Stimulated activated CD4-positive, alpha-beta T cell treated with anti-CD3 and anti-CD28 coated beads, TNF-alpha, amount 100 ng/mL, for 1 hour (primary cell): Measurements from ENCODE around the gene DCTN4.
"Not testable (repeated sequence)": the region's sequence is repeated elsewhere in the genome, so short reads cannot be mapped to it uniquely, and the experiment has no call there.

Experiments
- DNase-seq, 3 donors: peaks; one replicate each; pipeline ENCODE4 v3.0.0-alpha.2; 2020; ENCODE audit warnings: low read depth in 3 of 3, low spot score in 1 of 3

Gene DCTN4

DNA sequence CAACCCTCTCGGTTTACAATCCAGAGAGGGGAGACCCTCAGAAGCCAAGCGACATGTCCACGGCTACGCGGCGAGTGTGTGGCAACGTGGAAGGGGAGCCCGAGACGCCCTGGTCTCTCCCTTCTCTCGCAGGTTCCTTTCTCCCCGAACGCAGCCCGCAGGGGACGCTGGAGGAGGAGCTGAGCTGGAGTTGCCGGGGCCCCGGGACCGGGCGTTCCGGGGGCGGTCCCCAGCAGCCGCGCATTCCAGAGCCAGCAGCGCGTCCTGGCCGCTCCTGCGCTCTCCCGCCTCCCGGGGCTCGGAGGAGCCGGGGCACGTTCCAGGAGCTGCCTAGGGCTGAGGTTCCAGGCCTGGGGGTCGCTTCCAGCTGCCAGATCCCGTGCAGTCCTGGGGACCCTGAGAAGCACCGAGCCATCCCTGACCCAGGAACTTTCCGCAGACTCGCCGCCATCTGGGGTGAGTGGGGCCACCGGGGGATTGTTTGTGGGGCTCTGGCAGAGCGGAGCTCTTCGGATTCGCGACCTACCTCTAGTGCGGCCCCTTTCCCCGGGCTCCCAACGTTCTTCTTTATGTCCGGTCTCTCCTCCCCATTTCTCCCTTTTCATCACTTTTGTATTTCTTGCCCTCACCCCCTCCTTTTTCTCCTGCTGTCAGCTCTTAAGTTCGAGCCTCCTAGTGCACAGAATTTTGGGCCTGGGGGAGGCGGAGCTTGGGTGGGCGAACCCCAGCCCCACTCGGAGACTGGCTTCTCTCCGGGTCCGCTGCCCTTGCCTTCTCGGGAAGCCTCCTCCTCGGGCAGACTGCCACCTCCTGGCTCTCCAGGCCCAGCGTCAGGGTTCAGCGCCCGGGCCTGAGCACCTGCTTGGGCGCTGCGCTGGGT, 19.9 kb upstream of the DCTN4 start, which contains the start of gene SMIM3:
TSS of gene SMIM3 (plus strand) at position 241 of the 880 bp plus-strand sequence. CDS start 16,684 bp downstream, outside the sequence.
- DNase-seq, result peak; percentile 24 to 53 (median 31)

DNA sequence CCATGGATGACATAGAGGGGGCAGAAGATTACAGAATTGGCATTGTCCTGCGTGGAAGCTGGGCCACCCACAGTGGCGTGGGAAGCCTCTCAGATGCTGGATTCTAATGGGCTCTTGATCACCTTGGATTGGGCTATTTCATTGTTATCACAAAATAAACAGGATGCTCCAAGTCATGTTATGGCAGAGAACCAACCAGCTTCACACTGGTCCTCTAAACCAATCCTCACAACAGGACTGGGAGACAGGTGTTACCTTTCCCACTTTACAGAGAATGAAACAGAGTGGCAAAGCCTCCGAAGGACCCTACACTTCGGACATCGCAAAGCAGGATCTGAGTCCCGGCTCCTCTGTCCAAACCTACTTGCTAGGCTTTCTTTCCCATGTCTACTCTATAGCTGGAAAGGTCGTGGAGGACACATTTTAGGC, 19.3 kb upstream of the DCTN4 start:
- no peak for DNase-seq

DNA sequence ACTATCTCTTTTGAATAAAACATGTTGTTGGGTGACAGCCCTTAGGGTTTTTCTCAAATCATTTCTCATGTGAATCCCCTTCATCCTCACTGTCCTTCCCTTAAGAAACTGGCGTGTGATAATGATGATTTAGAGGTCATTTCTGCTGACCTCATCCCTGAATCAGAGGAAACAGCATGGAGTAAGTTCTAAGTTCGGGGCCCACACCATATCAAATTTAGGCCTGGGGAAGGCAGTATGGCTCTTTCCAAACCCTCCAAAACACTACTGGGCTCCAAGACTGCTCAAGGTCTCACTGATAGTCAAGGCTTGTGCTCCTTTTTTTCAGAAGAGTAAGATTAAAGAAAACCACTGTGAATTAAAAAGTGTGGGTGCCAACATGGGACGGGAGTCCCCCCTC, 18.9 kb upstream of the DCTN4 start:
- DNase-seq, result no peak

DNA sequence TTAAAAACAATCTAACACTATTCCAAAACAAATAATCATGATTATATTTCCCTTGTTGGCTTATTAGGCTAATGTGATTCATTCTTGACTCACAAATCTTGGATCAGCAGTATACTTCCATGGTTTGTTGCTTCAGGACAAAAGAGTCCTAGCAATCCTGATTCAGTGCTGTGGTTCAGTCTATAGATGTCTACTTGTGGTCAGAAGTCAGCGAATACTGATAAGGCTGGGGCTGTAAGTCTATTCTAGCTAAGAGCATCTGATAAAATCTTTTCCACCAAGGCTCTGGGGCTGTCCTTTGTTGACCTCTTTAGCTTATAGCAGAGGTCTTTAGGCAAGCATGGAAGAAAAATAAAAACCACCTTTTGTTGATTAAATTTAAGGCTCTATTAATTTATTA, 15.3 kb upstream of the DCTN4 start:
- DNase-seq, result no peak

DNA sequence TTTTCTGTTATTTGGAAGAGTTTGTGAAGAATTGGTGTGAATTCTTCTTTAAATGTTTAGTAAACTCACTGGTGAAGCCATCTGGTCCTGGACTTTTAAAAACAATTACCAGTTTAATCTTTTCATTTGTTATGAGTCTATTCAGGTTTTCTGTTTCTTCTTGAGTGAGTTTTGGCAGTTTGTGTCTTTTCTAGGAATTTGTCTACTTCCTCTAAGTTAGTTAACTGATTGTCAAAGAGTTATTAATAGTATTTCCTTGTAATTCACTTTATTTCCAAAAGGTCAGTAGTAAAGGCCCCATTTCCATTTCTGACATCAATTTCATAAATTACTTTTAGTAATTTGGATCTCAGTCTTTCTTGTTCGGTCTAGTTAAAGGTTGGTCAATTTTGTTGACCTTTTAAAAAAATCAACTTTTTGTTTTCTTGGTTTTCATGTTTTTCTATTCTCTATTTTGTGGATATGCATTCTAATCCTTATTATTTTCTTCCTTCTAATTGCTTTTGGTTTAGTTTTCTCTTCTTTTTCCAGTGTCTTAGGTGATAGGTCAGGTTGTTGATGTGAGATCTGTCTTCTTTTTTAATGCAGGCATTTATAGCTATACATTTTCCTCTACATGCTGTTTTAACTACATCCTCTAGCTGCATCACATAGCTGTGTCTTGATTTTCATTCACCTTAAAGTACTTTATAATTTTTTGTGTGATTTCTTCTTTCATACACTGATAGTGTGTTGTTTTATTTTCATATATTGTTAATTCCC, 12.4 kb upstream of the DCTN4 start:
- no peak for DNase-seq

DNA sequence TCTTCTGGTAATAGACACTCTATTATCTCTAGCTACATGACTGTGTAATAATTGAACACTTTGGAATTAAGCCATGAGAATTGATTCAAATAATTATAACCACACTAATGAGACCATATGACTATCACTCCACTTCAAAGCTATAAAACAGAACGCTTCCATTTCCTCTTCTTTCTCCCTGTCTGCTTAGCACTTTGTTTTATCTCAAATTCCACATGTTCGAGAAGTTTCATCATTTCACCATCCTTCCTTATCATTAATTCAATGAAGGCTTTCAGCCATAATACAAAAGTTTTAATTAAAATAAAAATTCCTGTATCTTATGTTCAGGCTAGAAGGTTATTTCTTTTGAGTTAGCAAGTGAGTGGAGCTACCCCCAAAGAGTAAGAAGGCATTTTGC, 7.4 kb upstream of the DCTN4 start:
- no peak for DNase-seq

DNA sequence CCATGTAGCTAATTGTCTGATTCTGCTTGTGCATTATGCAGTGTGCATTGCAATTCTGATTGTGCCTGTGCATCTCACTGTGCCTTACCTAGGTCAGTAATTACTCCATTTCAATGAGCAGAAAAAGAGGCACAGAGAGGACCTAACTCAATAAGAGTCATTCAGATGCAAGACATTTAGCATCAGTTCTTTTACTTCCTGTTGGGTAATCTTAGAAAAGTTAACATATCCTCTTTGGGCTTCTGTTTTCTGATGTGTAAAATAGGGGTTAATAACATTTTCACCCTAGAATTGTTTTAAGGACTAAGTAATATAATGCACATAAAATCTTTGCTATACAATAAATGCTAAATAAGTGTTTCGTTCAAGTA, 7.0 kb upstream of the DCTN4 start:
- no peak for DNase-seq

DNA sequence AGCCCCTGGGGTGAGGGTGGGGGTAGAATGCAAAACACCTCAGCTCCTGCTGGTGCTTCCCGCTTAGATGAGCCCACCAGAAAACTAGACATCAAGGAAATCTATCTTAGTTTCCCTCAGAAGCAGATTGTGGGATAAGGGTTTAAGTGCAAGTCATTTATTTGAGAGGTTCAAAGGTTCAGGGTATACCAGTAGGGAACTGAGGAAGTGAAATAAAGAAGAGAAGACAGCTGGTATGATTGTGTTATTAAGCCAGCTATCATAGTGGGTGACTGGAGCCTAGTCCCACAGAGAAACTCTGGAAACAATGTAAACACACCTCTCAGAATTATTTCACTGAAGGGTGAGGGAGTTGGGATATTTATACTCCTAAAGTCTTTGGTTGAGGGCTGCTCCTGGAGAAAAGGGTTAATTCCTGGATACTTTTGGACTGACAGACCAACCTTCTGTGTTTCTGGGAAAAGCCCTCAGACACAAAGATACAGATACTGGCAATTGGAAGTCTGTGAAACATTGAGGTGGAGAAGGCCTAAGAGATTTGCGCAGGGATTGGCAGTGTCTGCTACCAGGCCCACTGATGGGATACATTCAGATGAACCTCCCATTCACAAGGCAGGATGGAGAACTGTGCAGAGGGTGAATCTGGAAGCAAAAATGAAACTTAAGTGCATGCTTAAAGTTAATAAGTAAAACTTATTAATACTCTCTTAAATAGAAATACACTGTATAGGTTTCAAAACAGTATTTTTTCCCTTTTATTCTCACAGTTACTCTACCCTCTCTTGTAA, 6.4 kb upstream of the DCTN4 start:
- DNase-seq, result no peak

DNA sequence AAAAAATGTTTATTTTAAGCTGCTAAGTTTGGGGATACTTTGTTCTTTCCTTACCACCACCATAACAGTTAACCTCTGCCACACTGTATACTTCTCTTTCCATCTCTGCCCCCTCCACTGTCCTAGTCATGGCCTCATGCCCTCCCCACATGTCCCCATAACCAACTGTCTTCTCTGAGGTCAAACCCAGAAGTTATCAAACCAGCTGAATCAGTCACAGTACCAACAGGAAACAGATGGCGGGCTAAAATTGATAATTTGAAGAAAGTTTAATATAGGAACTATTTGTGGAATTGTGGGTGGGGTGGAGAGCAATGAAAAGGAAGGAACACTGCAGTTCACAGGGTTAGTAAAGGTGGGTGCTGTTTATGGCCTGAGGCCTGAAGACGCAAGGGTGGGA, 5.7 kb upstream of the DCTN4 start:
- no peak for DNase-seq

DNA sequence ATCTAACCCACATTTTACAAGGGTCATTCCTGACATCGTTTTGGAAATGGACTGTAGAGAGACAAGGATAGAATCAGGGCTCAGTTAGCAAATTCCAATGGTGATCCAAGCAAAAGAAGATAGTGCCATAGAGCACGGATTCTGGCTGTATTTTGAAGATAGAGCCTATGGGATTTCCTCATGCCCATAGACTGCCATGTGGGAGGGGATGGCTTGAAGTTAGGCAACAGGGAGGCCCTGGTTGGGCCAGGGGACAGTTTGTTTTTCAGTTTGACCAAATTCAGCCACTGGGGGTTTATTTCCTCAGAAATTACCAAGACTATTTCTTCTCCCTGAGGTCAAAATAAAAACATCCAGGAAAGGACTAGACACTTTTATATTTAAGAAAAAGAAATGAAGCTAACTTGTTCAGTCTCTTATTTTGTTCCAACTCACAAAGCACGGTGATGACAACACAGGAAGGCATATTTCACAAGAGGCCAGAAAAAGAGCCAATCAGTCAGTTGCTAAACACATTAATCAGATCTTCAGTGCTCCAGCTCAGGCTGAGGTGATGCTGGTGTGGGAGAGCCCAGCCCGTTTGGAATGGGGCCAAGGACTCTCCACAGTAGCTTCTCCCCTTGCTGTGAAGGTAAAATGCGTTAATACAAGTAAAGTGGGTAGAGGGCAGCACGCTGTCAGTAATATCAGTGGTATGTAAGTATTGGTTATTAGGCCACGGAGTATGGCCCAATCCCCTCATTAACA, 4.4 kb upstream of the DCTN4 start:
- DNase-seq, result no peak

DNA sequence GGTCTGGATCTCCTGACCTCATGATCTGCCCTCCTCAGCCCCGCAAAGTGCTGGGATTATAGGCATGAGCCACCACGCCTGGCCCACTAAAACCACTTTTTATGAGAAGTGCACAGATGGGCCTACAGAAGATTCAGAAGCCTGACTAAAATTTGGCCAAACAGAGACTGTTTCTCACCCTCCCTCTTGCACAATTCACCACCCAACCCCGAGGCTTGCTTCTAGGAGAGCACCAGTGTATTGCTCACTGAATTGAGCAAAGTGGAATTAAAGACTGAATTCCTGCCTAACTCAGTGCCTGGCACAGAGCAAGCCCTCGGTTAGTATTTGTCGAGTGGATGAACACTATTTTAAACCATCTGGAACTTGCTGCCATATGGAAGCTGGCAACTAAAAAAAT, 3.4 kb upstream of the DCTN4 start:
- DNase-seq, result no peak

DNA sequence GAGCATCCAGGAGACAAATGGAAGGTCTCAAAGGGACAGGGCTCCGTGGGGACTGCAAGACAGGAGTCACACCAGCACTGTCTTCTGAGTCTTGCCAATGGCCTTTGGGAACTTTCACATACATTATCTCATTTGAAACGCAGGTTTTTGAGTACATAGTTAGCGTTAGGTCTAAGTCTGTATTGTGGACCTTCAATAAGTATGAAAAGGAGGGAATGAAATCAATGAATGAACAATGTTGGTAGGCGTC, 442 bp upstream of the DCTN4 start:
- no peak for DNase-seq

DNA sequence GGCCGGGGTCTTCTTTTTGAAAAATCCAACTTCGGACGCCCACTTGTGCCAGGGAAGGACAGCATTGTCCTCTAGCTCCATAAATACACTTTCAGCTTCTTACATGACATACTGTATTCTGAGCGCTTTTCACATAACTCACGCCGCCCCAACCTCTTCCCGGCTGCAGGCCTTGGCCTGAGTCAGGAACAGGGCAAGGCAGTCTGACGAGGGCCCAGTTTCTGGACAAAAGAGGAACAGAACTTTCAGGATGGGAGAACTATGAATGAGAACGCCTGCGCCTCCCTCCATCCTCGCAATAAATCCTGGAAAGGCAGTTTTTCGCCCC, 650 bp downstream of the DCTN4 start:
- no peak for DNase-seq

DNA sequence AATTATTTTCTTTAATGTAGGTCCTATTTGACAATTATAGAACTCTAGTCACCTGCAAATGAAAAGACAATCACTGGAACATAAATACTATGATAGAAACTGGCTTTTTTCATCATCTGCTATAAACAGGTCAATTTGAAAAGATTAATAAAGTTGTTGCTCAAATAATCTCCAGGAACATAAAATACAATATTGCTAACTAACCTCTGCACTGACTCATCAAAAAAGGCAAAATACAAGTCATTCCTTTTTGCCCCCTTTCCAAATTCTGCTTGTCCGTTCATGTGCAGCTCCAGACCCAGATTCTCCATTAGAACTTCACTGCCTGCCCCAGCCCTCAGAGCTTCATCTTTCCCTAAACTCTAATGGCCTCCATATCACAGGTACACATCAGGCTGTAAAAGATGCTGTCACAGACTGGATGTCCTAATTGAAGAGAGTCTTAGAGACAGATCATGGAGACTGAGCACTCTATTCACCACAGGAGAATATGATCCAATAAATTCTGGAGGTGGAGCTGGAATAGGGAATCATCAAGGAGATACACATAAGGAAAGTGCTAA, 1.6 kb downstream of the DCTN4 start:
- DNase-seq, result no peak

DNA sequence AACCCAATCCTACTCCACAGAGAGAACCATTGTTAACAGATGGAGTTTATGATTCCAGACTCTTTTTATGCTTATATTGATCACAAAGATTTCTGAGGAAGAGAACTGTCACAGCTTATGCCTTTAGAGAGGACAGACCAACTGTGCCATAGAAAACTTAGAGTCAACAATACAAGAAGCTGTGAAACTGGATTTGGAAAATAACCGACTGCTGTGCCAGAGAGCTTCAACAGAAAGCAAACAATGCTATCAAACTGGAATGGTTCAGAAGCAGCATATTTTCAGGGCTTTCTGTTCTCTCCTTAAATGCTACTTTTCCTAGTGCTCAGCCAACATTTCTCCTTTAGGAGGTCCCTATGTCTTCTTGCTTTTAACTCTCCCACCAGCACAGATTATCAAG, 5.0 kb downstream of the DCTN4 start:
- no peak for DNase-seq

DNA sequence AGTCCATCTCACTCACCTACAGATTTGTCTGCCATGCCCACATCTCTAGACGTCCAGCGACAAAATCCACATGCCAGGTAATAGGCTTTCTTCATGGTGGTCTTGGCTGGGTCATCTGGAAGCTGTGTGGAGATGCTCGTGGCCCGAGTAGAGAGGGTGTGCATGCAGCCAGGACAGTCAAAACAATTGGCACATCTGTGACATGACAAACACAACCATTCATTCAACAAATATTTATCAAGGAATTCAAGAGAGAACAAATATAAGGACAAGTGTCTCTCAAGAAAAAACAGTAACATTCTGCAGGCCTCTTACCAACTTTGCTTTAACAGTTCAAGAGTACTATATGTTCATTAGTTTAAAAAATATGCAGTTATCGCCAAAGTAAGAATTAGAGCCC, 5.4 kb downstream of the DCTN4 start:
- DNase-seq, result no peak

DNA sequence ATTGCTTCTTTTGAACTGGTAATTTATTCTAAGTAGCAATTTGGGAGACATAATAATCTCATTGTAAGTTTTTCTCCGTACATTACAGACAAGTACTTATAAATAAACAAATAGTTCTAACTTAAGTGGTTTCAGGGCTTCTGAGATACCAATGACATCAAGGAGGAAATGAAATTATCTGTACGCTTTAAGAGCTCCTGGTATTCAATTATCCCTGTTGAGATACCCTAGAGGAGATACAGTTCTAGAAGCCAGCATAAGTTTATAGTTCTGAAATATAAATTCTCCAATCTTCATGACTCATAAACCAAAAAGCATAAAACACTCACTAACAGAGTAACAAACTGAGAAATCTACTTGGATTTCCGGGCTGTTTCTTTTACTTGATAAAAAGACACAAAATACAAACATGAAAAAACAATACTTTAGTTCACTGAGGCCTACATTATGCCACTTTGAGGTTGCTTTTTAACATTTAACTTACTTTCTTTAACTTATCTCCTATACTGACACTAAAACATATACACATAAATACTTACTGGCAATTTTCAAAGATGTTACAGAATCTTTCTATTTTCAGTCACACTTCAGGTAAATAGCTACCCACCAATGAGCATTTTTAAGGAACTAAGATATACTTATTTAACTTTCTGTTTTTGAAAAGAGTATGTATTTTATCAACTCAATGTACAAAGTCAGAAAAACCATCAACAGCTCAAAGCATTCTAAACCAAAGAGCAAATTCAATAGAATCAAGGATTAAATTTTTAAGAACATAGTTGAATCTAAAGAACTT, 7.5 kb downstream of the DCTN4 start:
- DNase-seq, result no peak

DNA sequence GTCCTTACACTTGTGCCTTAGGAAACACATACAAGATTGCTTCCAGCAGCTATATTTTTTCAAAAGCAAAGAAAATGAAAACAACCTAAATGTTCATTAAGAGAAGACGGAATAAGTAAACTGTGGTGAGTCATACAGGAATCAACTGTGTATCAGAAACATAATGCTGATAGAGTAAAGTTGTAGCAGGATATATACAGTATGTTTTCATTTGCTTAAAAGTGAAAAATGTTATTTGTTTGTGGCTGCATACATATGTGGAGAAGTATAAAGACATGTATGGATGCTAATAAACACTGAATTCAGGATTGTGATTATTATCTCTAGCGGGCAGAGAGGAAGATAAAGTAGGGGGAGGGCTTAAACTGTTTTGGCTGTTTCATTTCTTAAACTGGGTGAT, 8.3 kb downstream of the DCTN4 start:
- no peak for DNase-seq

DNA sequence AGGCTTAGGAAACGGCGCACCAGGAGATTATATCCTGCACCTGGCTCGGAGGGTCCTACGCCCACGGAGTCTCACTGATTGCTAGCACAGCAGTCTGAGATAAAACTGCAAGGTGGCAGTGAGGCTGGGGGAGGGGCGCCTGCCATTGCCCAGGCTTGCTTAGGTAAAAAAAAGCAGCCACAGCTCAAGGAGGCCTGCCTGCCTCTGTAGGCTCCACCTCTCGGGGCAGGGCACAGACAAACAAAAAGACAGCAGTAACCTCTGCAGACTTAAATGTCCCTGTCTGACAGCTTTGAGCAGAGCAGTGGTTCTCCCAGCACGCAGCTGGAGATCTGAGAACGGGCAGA, 15.7 kb downstream of the DCTN4 start:
- not testable (repeated sequence) for DNase-seq

DNA sequence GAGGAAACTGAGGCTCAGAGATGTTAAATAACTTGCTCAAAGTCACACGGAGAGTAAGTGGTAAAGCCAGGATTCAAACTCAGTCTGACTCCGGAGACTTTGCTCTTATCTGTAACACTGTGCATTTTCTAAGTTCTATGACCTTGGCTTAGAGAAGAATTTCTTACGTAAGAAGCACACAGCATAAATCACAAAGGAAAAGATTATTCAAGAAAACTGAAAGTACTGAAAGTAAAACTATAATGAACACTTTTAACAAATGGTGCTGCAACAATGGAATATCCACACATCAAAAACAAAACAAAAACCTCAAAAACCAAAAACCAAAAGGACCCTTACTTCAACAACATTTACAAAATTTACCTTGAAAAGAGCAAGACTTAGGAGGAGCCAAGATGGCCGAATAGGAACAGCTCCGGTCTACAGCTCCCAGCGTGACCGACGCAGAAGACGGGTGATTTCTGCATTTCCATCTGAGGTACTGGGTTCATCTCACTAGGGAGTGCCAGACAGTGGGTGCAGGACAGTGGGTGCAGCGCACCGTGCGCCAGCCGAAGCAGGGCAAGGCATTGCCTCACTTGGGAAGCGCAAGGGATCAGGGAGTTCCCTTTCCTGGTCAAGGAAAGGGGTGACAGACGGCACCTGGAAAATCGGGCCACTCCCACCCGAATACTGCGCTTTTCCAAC, 16.2 kb downstream of the DCTN4 start:
- DNase-seq, result not testable (repeated sequence)
